Right atrium auricular region (tissue), 2 donors: Measurements from ENCODE around the gene GPLD1. TPM values are rescaled to one million over a fixed set of nuclear protein-coding genes. Genes with fewer than 3 reads are reported as not detected.

ENCODE experiments used
- DNase-seq: peaks from one replicate; pipeline ENCODE4 v3.0.0-alpha.2; 2019; ENCODE audit warnings: low spot score
- H3K27ac ChIP-seq, 2 donors: fragments of 200-600 bp; sonication (generic); 1 replicate in 1 of 2; 2 replicates in 1 of 2; pipeline ENCODE4 v1.5.1; 2016 to 2019
- H3K27me3 ChIP-seq, 2 donors: fragments of 200-600 bp; sonication (generic); one replicate each; pipeline versions ENCODE4 v1.5.1 to v1.6.0; 2017 to 2019
- H3K36me3 ChIP-seq: fragments of 200-600 bp; sonication (generic); one replicate; pipeline ENCODE4 v1.5.1; 2016
- H3K4me1 ChIP-seq, 2 donors: fragments of 200-600 bp; sonication (generic); one replicate each; pipeline versions ENCODE4 v1.5.1 to v1.6.0; 2017 to 2019
- H3K4me3 ChIP-seq, 2 donors: fragments of 200-600 bp; sonication (generic); 1 replicate in 1 of 2; 2 replicates in 1 of 2; pipeline ENCODE4 v1.5.1; 2017 to 2019; ENCODE audit warnings: mild to moderate bottlenecking in 1 of 2, moderate library complexity in 1 of 2
- H3K9me3 ChIP-seq, 2 donors: fragments of 200-600 bp; sonication (generic); one replicate each; pipeline ENCODE4 v1.5.1; 2019
- total RNA-seq, 2 donors: library from RNA; depleted of rRNA; stranded (reverse); fragments of >200 nt; gene quantifications; one replicate each; pipeline ENCODE4 v1.1.0, GENCODE V29; 2016
- TF ChIP-seq, protein P1 (sequence below), 2 donors: fragments of 200-600 bp; sonication (generic); IDR thresholded peaks; one replicate each; pipeline ENCODE4 v1.5.1; 2019; ENCODE audit warnings: antibody characterized with exemption in 2 of 2

GPLD1 gene, protein sequence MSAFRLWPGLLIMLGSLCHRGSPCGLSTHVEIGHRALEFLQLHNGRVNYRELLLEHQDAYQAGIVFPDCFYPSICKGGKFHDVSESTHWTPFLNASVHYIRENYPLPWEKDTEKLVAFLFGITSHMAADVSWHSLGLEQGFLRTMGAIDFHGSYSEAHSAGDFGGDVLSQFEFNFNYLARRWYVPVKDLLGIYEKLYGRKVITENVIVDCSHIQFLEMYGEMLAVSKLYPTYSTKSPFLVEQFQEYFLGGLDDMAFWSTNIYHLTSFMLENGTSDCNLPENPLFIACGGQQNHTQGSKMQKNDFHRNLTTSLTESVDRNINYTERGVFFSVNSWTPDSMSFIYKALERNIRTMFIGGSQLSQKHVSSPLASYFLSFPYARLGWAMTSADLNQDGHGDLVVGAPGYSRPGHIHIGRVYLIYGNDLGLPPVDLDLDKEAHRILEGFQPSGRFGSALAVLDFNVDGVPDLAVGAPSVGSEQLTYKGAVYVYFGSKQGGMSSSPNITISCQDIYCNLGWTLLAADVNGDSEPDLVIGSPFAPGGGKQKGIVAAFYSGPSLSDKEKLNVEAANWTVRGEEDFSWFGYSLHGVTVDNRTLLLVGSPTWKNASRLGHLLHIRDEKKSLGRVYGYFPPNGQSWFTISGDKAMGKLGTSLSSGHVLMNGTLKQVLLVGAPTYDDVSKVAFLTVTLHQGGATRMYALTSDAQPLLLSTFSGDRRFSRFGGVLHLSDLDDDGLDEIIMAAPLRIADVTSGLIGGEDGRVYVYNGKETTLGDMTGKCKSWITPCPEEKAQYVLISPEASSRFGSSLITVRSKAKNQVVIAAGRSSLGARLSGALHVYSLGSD
- under 1 TPM; 0.33 to 0.71 TPM for total RNA-seq

DNA sequence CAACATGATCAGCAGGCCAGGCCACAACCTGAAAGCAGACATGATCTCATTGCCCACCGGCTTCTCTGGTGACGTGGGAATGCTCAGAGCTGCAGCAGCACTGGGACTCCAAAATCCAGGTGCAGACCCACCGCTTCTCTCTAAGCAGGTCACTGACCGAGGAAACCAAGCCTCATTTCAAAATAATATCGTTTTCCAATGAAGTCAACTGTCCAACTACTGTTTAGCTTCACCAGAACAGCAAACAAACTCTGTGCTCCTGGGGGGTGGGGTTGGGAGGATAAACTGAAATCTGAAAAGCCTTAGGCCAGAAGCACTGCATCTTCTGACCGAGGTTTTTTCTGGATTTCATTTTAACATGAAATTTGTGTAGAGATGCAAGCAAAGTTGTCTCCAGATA, at the start of gene GPLD1:
TSS of gene GPLD1 (minus strand) at position 109 of the 400 bp plus-strand sequence. CDS start at position 42, 67 bp downstream.
- peaks cover 0 to 13% of the 10 kb centered on the region in 2 donors for H3K4me1 ChIP-seq
- H3K36me3 ChIP-seq: no peaks in the 10 kb centered on the region
- no peak within 1 kb of the TSS for H3K4me3 ChIP-seq
- no peak within 1 kb of the TSS for H3K27ac ChIP-seq
- peak; percentile 21 for DNase-seq
- no peaks in the 10 kb centered on the region for H3K9me3 ChIP-seq
- no peaks in the 10 kb centered on the region for H3K27me3 ChIP-seq
- TF ChIP-seq, protein P1, sequence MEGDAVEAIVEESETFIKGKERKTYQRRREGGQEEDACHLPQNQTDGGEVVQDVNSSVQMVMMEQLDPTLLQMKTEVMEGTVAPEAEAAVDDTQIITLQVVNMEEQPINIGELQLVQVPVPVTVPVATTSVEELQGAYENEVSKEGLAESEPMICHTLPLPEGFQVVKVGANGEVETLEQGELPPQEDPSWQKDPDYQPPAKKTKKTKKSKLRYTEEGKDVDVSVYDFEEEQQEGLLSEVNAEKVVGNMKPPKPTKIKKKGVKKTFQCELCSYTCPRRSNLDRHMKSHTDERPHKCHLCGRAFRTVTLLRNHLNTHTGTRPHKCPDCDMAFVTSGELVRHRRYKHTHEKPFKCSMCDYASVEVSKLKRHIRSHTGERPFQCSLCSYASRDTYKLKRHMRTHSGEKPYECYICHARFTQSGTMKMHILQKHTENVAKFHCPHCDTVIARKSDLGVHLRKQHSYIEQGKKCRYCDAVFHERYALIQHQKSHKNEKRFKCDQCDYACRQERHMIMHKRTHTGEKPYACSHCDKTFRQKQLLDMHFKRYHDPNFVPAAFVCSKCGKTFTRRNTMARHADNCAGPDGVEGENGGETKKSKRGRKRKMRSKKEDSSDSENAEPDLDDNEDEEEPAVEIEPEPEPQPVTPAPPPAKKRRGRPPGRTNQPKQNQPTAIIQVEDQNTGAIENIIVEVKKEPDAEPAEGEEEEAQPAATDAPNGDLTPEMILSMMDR (IDR thresholded peaks at IDR 0.05): no peak

DNA sequence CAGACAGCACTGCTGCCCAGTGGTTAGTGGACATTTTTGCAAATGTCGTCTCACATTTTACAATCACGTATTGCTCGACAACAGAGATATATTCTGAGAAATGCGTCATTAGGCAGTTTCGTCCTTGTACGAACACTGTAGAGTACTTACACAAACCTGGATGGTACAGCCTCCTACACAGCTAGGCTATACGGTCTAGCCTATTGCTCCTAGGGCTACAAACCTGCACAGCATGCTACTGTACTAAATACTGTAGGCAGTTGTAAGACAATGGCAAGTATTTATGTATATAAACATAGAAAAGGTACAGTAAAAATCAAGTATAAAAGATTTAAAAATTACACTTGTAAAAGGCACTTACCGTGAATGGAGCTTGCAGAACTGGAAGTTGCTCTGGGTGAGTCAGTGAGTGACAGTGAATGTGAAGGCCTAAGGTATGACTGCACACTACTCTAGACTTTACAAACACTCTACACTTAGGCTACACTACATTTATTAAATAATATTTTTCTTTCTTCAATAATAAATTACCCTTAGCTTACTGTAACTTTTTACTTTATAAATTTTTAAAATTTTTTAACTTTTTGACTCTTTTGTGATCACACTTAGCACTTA, 48.5 kb upstream of the GPLD1 start:
- H3K9me3 ChIP-seq: no peaks in the 10 kb centered on the region
- no peaks in the 10 kb centered on the region for H3K4me1 ChIP-seq
- TF ChIP-seq, protein P1 (IDR thresholded peaks at IDR 0.05): no peak
- H3K4me3 ChIP-seq: no peak overlapping the region
- no peaks in the 10 kb centered on the region for H3K27me3 ChIP-seq
- H3K27ac ChIP-seq: no peak overlapping the region
- no peak for DNase-seq
- peaks cover 16% of the 10 kb centered on the region for H3K36me3 ChIP-seq

DNA sequence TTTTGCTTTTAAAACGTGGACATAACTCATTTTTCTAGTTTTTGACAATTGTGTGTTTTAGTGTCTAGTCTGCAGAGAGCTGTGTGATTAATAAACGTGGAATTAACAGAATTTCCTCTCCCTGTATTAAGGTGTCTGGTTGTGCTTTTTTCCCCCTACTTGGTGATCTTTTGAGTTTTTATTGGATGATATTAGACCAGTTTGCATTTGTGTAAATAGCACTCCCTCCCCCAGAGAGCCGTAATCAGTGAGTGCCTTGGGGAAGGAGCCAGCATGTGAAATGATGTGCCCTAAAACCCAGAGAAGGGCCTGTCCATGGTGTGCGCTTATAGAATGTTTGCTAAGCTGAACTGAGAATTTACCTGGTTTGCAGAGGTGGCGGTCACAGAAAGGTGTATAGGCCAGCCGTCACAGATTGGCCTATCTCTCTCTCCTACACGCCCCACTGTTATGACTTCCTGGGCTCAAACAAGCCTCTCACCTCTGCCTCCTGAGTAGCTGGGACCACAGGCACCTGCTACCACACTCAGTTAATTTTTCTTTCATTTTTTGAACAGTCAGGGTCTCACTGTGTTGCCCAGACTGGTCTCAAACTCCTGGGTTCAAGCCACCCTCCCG, 47.8 kb upstream of the GPLD1 start:
- H3K27ac ChIP-seq: no peak overlapping the region
- peaks cover 16% of the 10 kb centered on the region for H3K36me3 ChIP-seq
- H3K9me3 ChIP-seq: no peaks in the 10 kb centered on the region
- H3K27me3 ChIP-seq: no peaks in the 10 kb centered on the region
- TF ChIP-seq, protein P1 (IDR thresholded peaks at IDR 0.05): no peak
- H3K4me3 ChIP-seq: no peak overlapping the region
- H3K4me1 ChIP-seq: no peaks in the 10 kb centered on the region
- no peak for DNase-seq

DNA sequence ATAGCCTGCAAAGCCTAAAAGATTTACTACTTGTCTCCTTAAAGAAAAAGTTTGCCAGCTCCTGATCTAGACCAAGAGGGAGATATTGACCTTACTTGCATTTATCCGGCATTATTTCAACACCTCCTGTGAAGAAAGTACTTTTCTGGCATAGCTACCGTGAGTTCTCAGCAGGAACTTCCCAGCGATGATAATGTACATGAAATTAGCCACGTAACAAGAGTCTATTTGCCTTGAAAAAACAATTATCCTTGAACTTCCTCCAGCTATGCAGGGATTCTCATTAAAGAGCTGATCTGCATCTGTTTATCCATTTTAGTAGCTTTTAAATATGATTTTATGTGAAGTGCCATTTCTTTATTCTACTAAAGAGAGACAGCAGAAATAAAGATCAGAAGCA, 47.1 kb upstream of the GPLD1 start:
- Histone ChIP-seq H3K4me3 (no peak overlapping the region), H3K36me3 (peaks cover 16% of the 10 kb centered on the region), H3K27ac (no peak overlapping the region), H3K27me3 (no peaks in the 10 kb centered on the region), H3K9me3 (no peaks in the 10 kb centered on the region), H3K4me1 (no peaks in the 10 kb centered on the region)
- DNase-seq: no peak
- TF ChIP-seq, protein P1 (IDR thresholded peaks at IDR 0.05): no peak

DNA sequence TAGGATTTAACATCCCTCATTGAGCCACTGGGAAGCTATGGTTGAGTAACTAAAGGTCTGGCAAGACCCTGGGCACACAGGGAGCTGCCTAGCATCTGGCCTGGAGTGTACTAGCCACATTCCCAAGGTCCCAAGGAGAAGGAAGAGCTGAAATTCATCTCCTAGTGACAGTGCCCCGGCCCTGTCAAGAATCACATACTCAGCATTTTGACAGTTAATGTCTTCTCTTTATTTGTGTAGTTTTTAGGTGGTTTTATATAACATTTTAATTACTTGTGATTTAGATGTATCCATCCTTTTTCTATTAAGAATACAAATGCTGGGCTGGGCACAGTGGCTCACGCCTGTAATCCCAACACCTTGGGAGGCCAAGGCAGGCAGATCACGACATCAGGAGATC, 45.8 kb upstream of the GPLD1 start:
- H3K27ac ChIP-seq: no peak overlapping the region
- H3K4me1 ChIP-seq: no peaks in the 10 kb centered on the region
- no peaks in the 10 kb centered on the region for H3K9me3 ChIP-seq
- no peak overlapping the region for H3K4me3 ChIP-seq
- DNase-seq: no peak
- TF ChIP-seq, protein P1 (IDR thresholded peaks at IDR 0.05): no peak
- H3K36me3 ChIP-seq: peaks cover 16% of the 10 kb centered on the region
- no peaks in the 10 kb centered on the region for H3K27me3 ChIP-seq
